Trophoblast cell (in vitro differentiated cells and primary cell): ENCODE data around the gene HSP90AA1.

Source experiments
- DNase-seq, 2 donors: peaks; one replicate each; pipeline ENCODE4 v3.0.0-alpha.2; 2016
- H2AFZ ChIP-seq: 2 replicates; pipeline ENCODE4 v1.6.1; 2013; ENCODE audit warnings: low read length, moderate library complexity, mild to moderate bottlenecking; ENCODE audit not compliant: insufficient read depth, poor library complexity
- H2AK5ac ChIP-seq: 2 replicates; pipeline ENCODE4 v1.6.1; 2013; ENCODE audit warnings: mild to moderate bottlenecking, low read length
- H2BK120ac ChIP-seq: 2 replicates; pipeline ENCODE4 v1.6.1; 2013; ENCODE audit warnings: low read length, mild to moderate bottlenecking, moderate library complexity; ENCODE audit not compliant: insufficient read depth, poor library complexity
- H2BK12ac ChIP-seq: 2 replicates; pipeline ENCODE4 v1.6.1; 2013; ENCODE audit warnings: mild to moderate bottlenecking, low read length, moderate library complexity
- H2BK5ac ChIP-seq: 2 replicates; pipeline ENCODE4 v1.6.1; 2013; ENCODE audit warnings: low read length, low read depth, moderate library complexity, mild to moderate bottlenecking; ENCODE audit not compliant: poor library complexity
- H3K14ac ChIP-seq: 2 replicates; pipeline ENCODE4 v1.6.1; 2013; ENCODE audit warnings: mild to moderate bottlenecking, low read length
- H3K18ac ChIP-seq: 2 replicates; pipeline ENCODE4 v1.6.1; 2013; ENCODE audit warnings: mild to moderate bottlenecking, low read length
- H3K23ac ChIP-seq: 2 replicates; pipeline ENCODE4 v1.6.1; 2013; ENCODE audit warnings: low read length
- H3K27ac ChIP-seq: 2 replicates; pipeline ENCODE4 v1.5.1; 2013; ENCODE audit warnings: low read depth, mild to moderate bottlenecking, inconsistent platforms, low read length, moderate library complexity
- H3K27me3 ChIP-seq: 2 replicates; pipeline ENCODE4 v1.6.1; 2013; ENCODE audit warnings: inconsistent platforms, mild to moderate bottlenecking, low read length, moderate library complexity; ENCODE audit not compliant: insufficient read depth
- H3K36me3 ChIP-seq, 2 experiments: 1 replicate in 1 of 2; 2 replicates in 1 of 2; pipeline ENCODE4 v1.6.1; 2013; ENCODE audit warnings: low read length in 2 of 2, mild to moderate bottlenecking in 2 of 2, moderate library complexity in 1 of 2; ENCODE audit not compliant: insufficient read depth in 2 of 2, control insufficient read depth in 1 of 2
- H3K4ac ChIP-seq: 2 replicates; pipeline ENCODE4 v1.6.1; 2013; ENCODE audit warnings: low read depth, mild to moderate bottlenecking, low read length, moderate library complexity
- H3K4me1 ChIP-seq, 2 experiments: 1 replicate in 1 of 2; 2 replicates in 1 of 2; pipeline ENCODE4 v1.6.1; 2013; ENCODE audit warnings: low read length in 2 of 2, mild to moderate bottlenecking in 2 of 2, moderate library complexity in 1 of 2; ENCODE audit not compliant: insufficient read depth in 2 of 2, control insufficient read depth in 1 of 2
- H3K4me2 ChIP-seq: 2 replicates; pipeline ENCODE4 v1.6.1; 2013; ENCODE audit warnings: inconsistent platforms, mild to moderate bottlenecking, low read length, moderate library complexity
- H3K4me3 ChIP-seq: 2 replicates; pipeline ENCODE4 v1.5.1; 2013; ENCODE audit warnings: mild to moderate bottlenecking, low read depth, low read length, inconsistent platforms
- H3K79me1 ChIP-seq: one replicate; pipeline ENCODE4 v1.6.1; 2013; ENCODE audit warnings: low read length
- H3K79me2 ChIP-seq: 2 replicates; pipeline ENCODE4 v1.6.1; 2013; ENCODE audit warnings: low read length, mild to moderate bottlenecking; ENCODE audit not compliant: control insufficient read depth, insufficient read depth, poor library complexity
- H3K9ac ChIP-seq: 2 replicates; pipeline ENCODE4 v1.6.1; 2013; ENCODE audit warnings: mild to moderate bottlenecking, low read length
- H3K9me3 ChIP-seq: 2 replicates; pipeline ENCODE4 v1.6.1; 2013; ENCODE audit warnings: low read depth, mild to moderate bottlenecking, control low read depth, inconsistent platforms, low read length; ENCODE audit not compliant: insufficient read depth
- H4K12ac ChIP-seq: 2 replicates; pipeline ENCODE4 v1.6.1; 2013; ENCODE audit warnings: low read depth, mild to moderate bottlenecking, low read length, moderate library complexity
- H4K8ac ChIP-seq: 2 replicates; pipeline ENCODE4 v1.6.1; 2013; ENCODE audit warnings: low read depth, mild to moderate bottlenecking, low read length, moderate library complexity
- H4K91ac ChIP-seq: one replicate; pipeline ENCODE4 v1.6.1; 2013; ENCODE audit warnings: low read depth, mild to moderate bottlenecking, low read length, moderate library complexity
- WGBS: extraction: QIAGEN DNeasy Blood & Tissue Kit; methylation state at CpG from one replicate; pipeline ENCODE4 v1.1.7; 2013; ENCODE audit warnings: missing lambda C conversion rate; ENCODE audit not compliant: insufficient read length, insufficient coverage; ENCODE audit errors: extremely low coverage; 5-methylcytosine and 5-hydroxymethylcytosine counted together

Gene HSP90AA1

DNA sequence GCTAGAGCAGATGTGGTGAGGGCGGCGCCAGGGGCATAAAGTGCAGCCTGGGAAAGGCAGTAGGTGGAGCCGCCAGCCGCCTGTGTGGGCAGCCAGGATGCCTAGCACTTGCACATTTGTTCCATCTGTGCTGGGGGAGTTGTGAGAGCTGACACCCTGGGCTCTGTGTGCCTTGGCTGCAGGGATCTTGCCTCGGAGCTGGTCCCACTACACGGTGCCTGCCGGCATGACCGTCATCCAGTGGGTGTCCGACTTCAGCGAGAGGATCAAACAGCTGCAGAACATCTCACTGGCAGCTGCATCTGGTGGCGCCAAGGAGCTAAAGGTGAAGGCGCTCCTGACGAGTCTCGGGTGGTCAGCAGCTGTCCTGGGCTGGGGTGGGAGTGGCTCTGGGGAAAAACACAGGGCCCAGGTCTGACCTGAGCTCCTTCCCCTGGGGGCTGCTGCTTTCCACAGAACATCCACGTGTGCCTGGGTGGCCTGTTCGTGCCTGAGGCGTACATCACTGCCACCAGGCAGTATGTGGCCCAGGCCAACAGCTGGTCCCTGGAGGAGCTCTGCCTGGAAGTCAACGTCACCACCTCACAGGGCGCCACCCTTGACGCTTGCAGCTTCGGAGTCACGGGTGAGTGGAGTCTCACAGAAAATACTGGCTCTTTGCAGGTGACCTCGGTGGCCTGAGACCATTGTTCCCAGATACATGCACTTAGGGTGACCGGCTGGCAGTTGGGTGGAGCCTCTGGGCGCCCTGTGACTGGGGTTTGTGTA, 37.4 kb downstream of the HSP90AA1 start:
- no peak overlapping the region for H2BK120ac ChIP-seq
- no peak overlapping the region for H4K8ac ChIP-seq
- WGBS = no CpG with 5 or more reads among the region's 25 CpGs
- H3K79me1 ChIP-seq = no peaks in the 10 kb centered on the region
- H3K23ac ChIP-seq = no peak overlapping the region
- no peaks in the 10 kb centered on the region for H3K27me3 ChIP-seq
- peaks cover 4% of the 10 kb centered on the region for H3K9me3 ChIP-seq
- no peaks in the 10 kb centered on the region for H3K4me1 ChIP-seq
- H3K18ac ChIP-seq = no peak overlapping the region
- H2AK5ac ChIP-seq = no peak overlapping the region
- H3K27ac ChIP-seq = no peak overlapping the region
- no peak overlapping the region for H4K12ac ChIP-seq
- no peak overlapping the region for H4K91ac ChIP-seq
- no peaks in the 10 kb centered on the region for H3K79me2 ChIP-seq
- H3K4ac ChIP-seq = no peak overlapping the region
- H3K14ac ChIP-seq = no peak overlapping the region
- H2BK5ac ChIP-seq = no peak overlapping the region
- no peak overlapping the region for H2AFZ ChIP-seq
- H3K9ac ChIP-seq = no peak overlapping the region
- no peak overlapping the region for H2BK12ac ChIP-seq
- peaks cover 74 to 75% of the 10 kb centered on the region in 2 experiments for H3K36me3 ChIP-seq
- H3K4me3 ChIP-seq = no peak overlapping the region
- H3K4me2 ChIP-seq = no peak overlapping the region
- DNase-seq = no peak

DNA sequence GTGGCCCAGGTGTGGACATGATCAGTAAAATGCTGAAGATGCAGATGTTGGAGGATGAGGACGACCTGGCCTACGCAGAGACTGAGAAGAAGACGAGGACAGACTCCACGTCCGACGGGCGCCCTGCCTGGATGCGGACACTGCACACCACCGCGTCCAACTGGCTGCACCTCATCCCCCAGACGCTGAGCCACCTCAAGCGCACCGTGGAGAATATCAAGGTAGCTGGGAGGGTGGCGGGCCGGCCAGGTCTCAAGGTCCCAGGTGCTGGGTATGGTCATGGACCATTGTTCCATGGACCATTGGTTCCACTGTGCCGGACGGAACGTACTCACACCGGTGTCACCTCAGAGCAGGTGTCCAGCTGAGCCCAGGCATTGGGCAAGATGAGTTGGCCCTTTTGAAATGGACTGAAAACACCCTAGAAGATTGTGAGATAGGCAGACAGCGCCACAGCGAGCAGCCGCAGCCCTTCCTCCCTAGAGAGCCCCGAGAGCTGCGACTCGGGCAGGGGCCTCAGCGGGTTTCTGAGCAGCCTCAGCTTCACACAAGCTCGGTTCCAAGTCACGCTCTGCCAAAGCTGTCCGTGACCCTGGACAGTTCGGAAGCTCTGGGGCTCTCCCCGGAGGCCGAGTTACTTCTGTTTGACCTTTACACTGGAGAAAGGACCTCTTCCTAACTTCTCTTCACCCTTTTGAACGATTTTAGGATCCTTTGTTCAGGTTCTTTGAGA, 38.9 kb downstream of the HSP90AA1 start:
- Histone ChIP-seq H3K27me3 (no peaks in the 10 kb centered on the region), H2BK120ac (no peak overlapping the region), H3K79me1 (no peaks in the 10 kb centered on the region), H2BK5ac (no peak overlapping the region), H2BK12ac (no peak overlapping the region), H3K4me1 (no peaks in the 10 kb centered on the region), H3K4me2 (no peak overlapping the region), H3K4ac (no peak overlapping the region), H3K14ac (no peak overlapping the region), H2AK5ac (no peak overlapping the region), H3K4me3 (no peak overlapping the region), H3K23ac (no peak overlapping the region), H3K79me2 (no peaks in the 10 kb centered on the region), H3K9ac (no peak overlapping the region), H4K12ac (no peak overlapping the region), H2AFZ (no peak overlapping the region), H3K36me3 (peaks cover 84% of the 10 kb centered on the region in 2 experiments), H4K91ac (no peak overlapping the region), H3K18ac (no peak overlapping the region), H4K8ac (no peak overlapping the region), H3K27ac (no peak overlapping the region), H3K9me3 (peaks cover 2% of the 10 kb centered on the region)
- no CpG with 5 or more reads among the region's 33 CpGs for WGBS
- no peak for DNase-seq

GRCh38 chr14:102046337-102047278, 40.2 kb downstream of the HSP90AA1 start:
- H2AK5ac ChIP-seq = no peak overlapping the region
- H4K91ac ChIP-seq = no peak overlapping the region
- no peaks in the 10 kb centered on the region for H3K79me2 ChIP-seq
- H2BK120ac ChIP-seq = no peak overlapping the region
- H2BK5ac ChIP-seq = no peak overlapping the region
- H4K8ac ChIP-seq = no peak overlapping the region
- peaks cover 83 to 86% of the 10 kb centered on the region in 2 experiments for H3K36me3 ChIP-seq
- WGBS = no CpG with 5 or more reads among the region's 23 CpGs
- H3K4me2 ChIP-seq = no peak overlapping the region
- no peaks in the 10 kb centered on the region for H3K4me1 ChIP-seq
- H3K27me3 ChIP-seq = no peaks in the 10 kb centered on the region
- no peak overlapping the region for H4K12ac ChIP-seq
- H3K9me3 ChIP-seq = peaks cover 2% of the 10 kb centered on the region
- H3K18ac ChIP-seq = no peak overlapping the region
- H3K27ac ChIP-seq = no peak overlapping the region
- H3K14ac ChIP-seq = no peak overlapping the region
- no peak overlapping the region for H2BK12ac ChIP-seq
- H3K79me1 ChIP-seq = no peaks in the 10 kb centered on the region
- no peak overlapping the region for H3K23ac ChIP-seq
- H3K4me3 ChIP-seq = no peak overlapping the region
- peak; percentile 87 to 93 for DNase-seq
- H3K9ac ChIP-seq = no peak overlapping the region
- no peak overlapping the region for H3K4ac ChIP-seq
- no peak overlapping the region for H2AFZ ChIP-seq

- no peak overlapping the region for H2AK5ac ChIP-seq
- no peak overlapping the region for H3K14ac ChIP-seq
- H3K36me3 ChIP-seq = peaks cover 83 to 87% of the 10 kb centered on the region in 2 experiments
- H3K79me1 ChIP-seq = no peaks in the 10 kb centered on the region
- H3K4me1 ChIP-seq = no peaks in the 10 kb centered on the region
- H3K18ac ChIP-seq = no peak overlapping the region
- peaks cover 2% of the 10 kb centered on the region for H3K9me3 ChIP-seq
- no peak for DNase-seq
- no peak overlapping the region for H2BK12ac ChIP-seq
- no peak overlapping the region for H4K12ac ChIP-seq
- H3K4me3 ChIP-seq = no peak overlapping the region
- H3K27ac ChIP-seq = no peak overlapping the region
- H2BK5ac ChIP-seq = no peak overlapping the region
- no peak overlapping the region for H3K4me2 ChIP-seq
- no peak overlapping the region for H3K9ac ChIP-seq
- H3K27me3 ChIP-seq = no peaks in the 10 kb centered on the region
- H4K91ac ChIP-seq = no peak overlapping the region
- H2BK120ac ChIP-seq = no peak overlapping the region
- H3K4ac ChIP-seq = no peak overlapping the region
- WGBS = no CpG with 5 or more reads among the region's 13 CpGs
- H3K79me2 ChIP-seq = no peaks in the 10 kb centered on the region
- no peak overlapping the region for H3K23ac ChIP-seq
- H4K8ac ChIP-seq = no peak overlapping the region
- H2AFZ ChIP-seq = no peak overlapping the region
Measured at GRCh38 chr14:102044566-102044965, 42.3 kb downstream of the HSP90AA1 start.
